T-helper 17 cell (primary cell): ENCODE data around the gene RPTOR. TPM values are rescaled to one million over a fixed set of nuclear protein-coding genes. Genes with fewer than 3 reads are reported as not detected.
"Not testable (repeated sequence)": the region's sequence is repeated elsewhere in the genome, so short reads cannot be mapped to it uniquely, and the experiment has no call there.

Source experiments
- ATAC-seq: fragments of 150-1000 bp; cut with Tn5 transposase; 2 replicates; pipeline ENCODE4 v1.10.0; 2021; ENCODE audit warnings: mild to moderate bottlenecking, moderate library complexity
- DNase-seq, 3 donors: peaks; one replicate each; pipeline versions ENCODE4 v3.0.0 to v3.0.0-alpha.2; 2020 to 2021
- H3K9me3 ChIP-seq: one replicate; pipeline ENCODE4 v1.7.0; 2013; ENCODE audit warnings: low read length, mild to moderate bottlenecking; ENCODE audit not compliant: control insufficient read depth, poor library complexity, severe bottlenecking
- H3K27ac Mint-ChIP-seq: one replicate; pipeline ENCODE4 v1.8.0; 2022; ENCODE audit warnings: mild to moderate bottlenecking, moderate library complexity, mixed read lengths
- H3K27me3 Mint-ChIP-seq: one replicate; pipeline ENCODE4 v1.8.0; 2022; ENCODE audit warnings: mixed read lengths
- H3K36me3 Mint-ChIP-seq: one replicate; pipeline ENCODE4 v1.8.0; 2022; ENCODE audit warnings: low read depth, mixed read lengths
- H3K4me1 Mint-ChIP-seq: one replicate; pipeline ENCODE4 v1.8.0; 2022; ENCODE audit warnings: mild to moderate bottlenecking, mixed read lengths
- H3K4me3 Mint-ChIP-seq: one replicate; pipeline ENCODE4 v1.8.0; 2022; ENCODE audit warnings: mild to moderate bottlenecking, moderate library complexity, mixed read lengths
- total RNA-seq, 4 donors: library from RNA in 2 of 4; stranded (reverse) in 2 of 4; gene quantifications; one replicate each; pipeline ENCODE4 v1.2.3 and lab custom pipeline; 2022 to 2026

RPTOR gene
- total RNA-seq, 2 donors from 2014 or later, result 55.1 to 61.5 TPM

- H3K36me3 Mint-ChIP-seq, result no peaks in the 10 kb centered on the region
- no peaks in the 10 kb centered on the region for H3K27me3 Mint-ChIP-seq
- H3K27ac Mint-ChIP-seq, result peak overlapping the region; percentile 82
- H3K9me3 ChIP-seq, result no peaks in the 10 kb centered on the region
- H3K4me3 Mint-ChIP-seq, result peak overlapping the region; percentile 21
- no peak for ATAC-seq
- H3K4me1 Mint-ChIP-seq, result peaks cover 40% of the 10 kb centered on the region
- no peak for DNase-seq
Measured at GRCh38 chr17:80872501-80873306, 328.1 kb downstream of the RPTOR start.

GRCh38 chr17:80873307-80873951, 328.8 kb downstream of the RPTOR start:
- Mint-ChIP-seq H3K27me3 (no peaks in the 10 kb centered on the region), H3K4me3 (peak overlapping the region; percentile 21), H3K4me1 (peaks cover 42% of the 10 kb centered on the region), H3K36me3 (no peaks in the 10 kb centered on the region), H3K27ac (no peak overlapping the region)
- no peaks in the 10 kb centered on the region for H3K9me3 ChIP-seq
- DNase-seq (no peak), ATAC-seq (no peak)

GRCh38 chr17:80874866-80875445, 330.3 kb downstream of the RPTOR start:
- DNase-seq, result no peak
- Mint-ChIP-seq H3K4me1 (peaks cover 40% of the 10 kb centered on the region), H3K4me3 (peak overlapping the region; percentile 19), H3K27me3 (no peaks in the 10 kb centered on the region), H3K27ac (no peak overlapping the region), H3K36me3 (no peaks in the 10 kb centered on the region)
- H3K9me3 ChIP-seq, result no peaks in the 10 kb centered on the region
- ATAC-seq, result no peak

- H3K36me3 Mint-ChIP-seq, H3K27me3 Mint-ChIP-seq, H3K4me3 Mint-ChIP-seq, H3K9me3 ChIP-seq, H3K27ac Mint-ChIP-seq, ATAC-seq, DNase-seq: not testable (repeated sequence)
- H3K4me1 Mint-ChIP-seq, result peaks cover 34% of the 10 kb centered on the region
Measured at GRCh38 chr17:80875480-80875995, 330.9 kb downstream of the RPTOR start.

- peaks cover 26% of the 10 kb centered on the region for H3K4me1 Mint-ChIP-seq
- H3K27ac Mint-ChIP-seq, result peak overlapping the region; percentile 83
- H3K9me3 ChIP-seq, DNase-seq, H3K27me3 Mint-ChIP-seq, ATAC-seq, H3K36me3 Mint-ChIP-seq: not testable (repeated sequence)
- peak overlapping the region; percentile 81 for H3K4me3 Mint-ChIP-seq
Measured at GRCh38 chr17:80876456-80876949, 331.9 kb downstream of the RPTOR start.

GRCh38 chr17:80876950-80877728, 332.5 kb downstream of the RPTOR start:
- Mint-ChIP-seq H3K4me3 (peak overlapping the region; percentile 81), H3K27me3 (no peaks in the 10 kb centered on the region), H3K36me3 (peaks cover 4% of the 10 kb centered on the region), H3K27ac (peak overlapping the region; percentile 83), H3K4me1 (peaks cover 21% of the 10 kb centered on the region)
- H3K9me3 ChIP-seq, result no peaks in the 10 kb centered on the region
- peak; percentile 68 for ATAC-seq
- no peak for DNase-seq

GRCh38 chr17:80877729-80878303, 333.2 kb downstream of the RPTOR start:
- DNase-seq (no peak), ATAC-seq (peak; percentile 12)
- Mint-ChIP-seq H3K27ac (peak overlapping the region; percentile 83), H3K4me3 (peak overlapping the region; percentile 81), H3K4me1 (peaks cover 21% of the 10 kb centered on the region), H3K36me3 (peaks cover 5% of the 10 kb centered on the region), H3K27me3 (no peaks in the 10 kb centered on the region)
- H3K9me3 ChIP-seq, result no peaks in the 10 kb centered on the region

GRCh38 chr17:80878876-80879722, 334.5 kb downstream of the RPTOR start:
- DNase-seq (no peak), ATAC-seq (no peak)
- Mint-ChIP-seq H3K4me3 (no peak overlapping the region), H3K4me1 (peaks cover 15% of the 10 kb centered on the region), H3K27me3 (no peaks in the 10 kb centered on the region), H3K36me3 (peaks cover 5% of the 10 kb centered on the region), H3K27ac (peak overlapping the region; percentile 77)
- H3K9me3 ChIP-seq, result no peaks in the 10 kb centered on the region

GRCh38 chr17:80879723-80880647, 335.3 kb downstream of the RPTOR start:
- H3K36me3 Mint-ChIP-seq, result peaks cover 5% of the 10 kb centered on the region
- DNase-seq (no peak), ATAC-seq (no peak)
- H3K27ac Mint-ChIP-seq, result no peak overlapping the region
- peaks cover 15% of the 10 kb centered on the region for H3K4me1 Mint-ChIP-seq
- H3K27me3 Mint-ChIP-seq, result no peaks in the 10 kb centered on the region
- H3K9me3 ChIP-seq, result no peaks in the 10 kb centered on the region
- no peak overlapping the region for H3K4me3 Mint-ChIP-seq

GRCh38 chr17:80880648-80880985, 336.0 kb downstream of the RPTOR start:
- Mint-ChIP-seq H3K36me3 (peaks cover 5% of the 10 kb centered on the region), H3K27ac (no peak overlapping the region), H3K27me3 (no peaks in the 10 kb centered on the region), H3K4me1 (peaks cover 15% of the 10 kb centered on the region), H3K4me3 (no peak overlapping the region)
- no peak for DNase-seq
- no peak for ATAC-seq
- H3K9me3 ChIP-seq, result no peaks in the 10 kb centered on the region

GRCh38 chr17:80881306-80881705, 336.7 kb downstream of the RPTOR start:
- no peaks in the 10 kb centered on the region for H3K27me3 Mint-ChIP-seq
- H3K4me1 Mint-ChIP-seq, result peaks cover 15% of the 10 kb centered on the region
- no peak overlapping the region for H3K4me3 Mint-ChIP-seq
- H3K36me3 Mint-ChIP-seq, result peaks cover 5% of the 10 kb centered on the region
- DNase-seq, result no peak
- no peak overlapping the region for H3K27ac Mint-ChIP-seq
- H3K9me3 ChIP-seq, result no peaks in the 10 kb centered on the region
- ATAC-seq, result no peak
